ENCODE measurements around the gene SYNJ1.

The SYNJ1 gene

DNA sequence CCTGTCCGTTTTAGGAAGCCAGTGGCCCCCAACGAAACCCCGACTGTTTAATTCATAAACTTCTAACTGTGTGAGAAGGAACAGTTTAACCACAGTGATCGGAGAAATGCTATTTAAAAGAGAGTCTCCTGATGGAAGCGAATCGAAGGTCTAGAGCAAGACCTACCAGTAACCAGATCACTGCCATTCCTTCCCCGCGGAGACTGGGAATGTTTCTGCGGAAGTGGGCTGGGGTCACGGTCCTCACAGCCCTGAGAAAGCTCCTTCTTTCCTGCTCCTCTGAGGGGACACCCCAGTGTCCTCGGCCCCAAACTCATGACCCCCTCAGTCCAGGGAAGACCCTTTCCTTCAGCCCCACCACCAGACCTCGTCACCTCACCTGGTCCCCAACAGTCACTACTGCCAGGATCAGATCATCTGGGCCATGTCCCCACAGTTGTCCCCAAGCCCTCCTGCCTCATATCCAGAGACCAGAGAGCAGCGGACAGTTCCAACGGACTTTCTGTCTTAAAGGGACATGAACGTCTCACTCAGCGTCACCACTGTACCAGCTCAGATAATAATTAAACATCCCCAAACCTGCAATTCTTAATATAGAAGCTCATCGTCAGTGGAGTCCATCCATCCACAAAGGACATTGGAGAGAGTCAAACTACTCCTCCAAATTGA, 142.6 kb downstream of the SYNJ1 start, which contains the start of gene TCP10L:
TSS of gene TCP10L (minus strand) at position 482 of the 669 bp plus-strand sequence. CDS start 1,219 bp downstream, outside the sequence.
- H3K4me3 ChIP-seq (ENCODE audit: low read depth, low read length), result no peak within 1 kb of the TSS
- in situ Hi-C loops (cut with HindIII; ENCODE audit: low sequenced_read_pairs), result no loop called here
- DNase-seq (ENCODE audit: low read depth), result no peak
- TF ChIP-seq, protein P1, sequence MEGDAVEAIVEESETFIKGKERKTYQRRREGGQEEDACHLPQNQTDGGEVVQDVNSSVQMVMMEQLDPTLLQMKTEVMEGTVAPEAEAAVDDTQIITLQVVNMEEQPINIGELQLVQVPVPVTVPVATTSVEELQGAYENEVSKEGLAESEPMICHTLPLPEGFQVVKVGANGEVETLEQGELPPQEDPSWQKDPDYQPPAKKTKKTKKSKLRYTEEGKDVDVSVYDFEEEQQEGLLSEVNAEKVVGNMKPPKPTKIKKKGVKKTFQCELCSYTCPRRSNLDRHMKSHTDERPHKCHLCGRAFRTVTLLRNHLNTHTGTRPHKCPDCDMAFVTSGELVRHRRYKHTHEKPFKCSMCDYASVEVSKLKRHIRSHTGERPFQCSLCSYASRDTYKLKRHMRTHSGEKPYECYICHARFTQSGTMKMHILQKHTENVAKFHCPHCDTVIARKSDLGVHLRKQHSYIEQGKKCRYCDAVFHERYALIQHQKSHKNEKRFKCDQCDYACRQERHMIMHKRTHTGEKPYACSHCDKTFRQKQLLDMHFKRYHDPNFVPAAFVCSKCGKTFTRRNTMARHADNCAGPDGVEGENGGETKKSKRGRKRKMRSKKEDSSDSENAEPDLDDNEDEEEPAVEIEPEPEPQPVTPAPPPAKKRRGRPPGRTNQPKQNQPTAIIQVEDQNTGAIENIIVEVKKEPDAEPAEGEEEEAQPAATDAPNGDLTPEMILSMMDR (IDR thresholded peaks at IDR 0.05; ENCODE audit: low read depth, low read length, missing control alignments), result no peak

DNA sequence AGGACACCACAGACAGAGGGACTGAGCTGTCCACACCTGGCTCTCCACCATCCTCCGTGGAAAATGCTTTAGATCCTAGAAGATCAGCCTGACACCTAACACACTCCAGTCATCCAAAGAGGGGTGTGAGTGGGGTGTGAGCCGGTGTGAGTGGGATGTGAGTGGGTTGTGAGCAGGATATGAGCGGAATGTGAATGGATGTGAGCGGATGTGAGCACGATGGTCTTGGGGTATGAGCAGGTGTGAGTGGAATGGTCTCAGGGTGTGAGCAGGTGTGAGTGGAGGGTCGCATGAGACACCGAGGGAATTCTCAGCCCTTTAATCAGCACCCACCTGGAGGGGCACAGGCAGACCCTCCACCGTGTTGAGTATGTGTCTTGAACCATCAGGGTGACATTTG, 143.3 kb downstream of the SYNJ1 start:
- H3K4me3 ChIP-seq (ENCODE audit: low read depth, low read length), result no peak overlapping the region
- DNase-seq (ENCODE audit: low read depth), result no peak
- in situ Hi-C loops (cut with HindIII; ENCODE audit: low sequenced_read_pairs), result no loop called here
- TF ChIP-seq, protein P1 (IDR thresholded peaks at IDR 0.05; ENCODE audit: low read depth, low read length, missing control alignments), result no peak

DNA sequence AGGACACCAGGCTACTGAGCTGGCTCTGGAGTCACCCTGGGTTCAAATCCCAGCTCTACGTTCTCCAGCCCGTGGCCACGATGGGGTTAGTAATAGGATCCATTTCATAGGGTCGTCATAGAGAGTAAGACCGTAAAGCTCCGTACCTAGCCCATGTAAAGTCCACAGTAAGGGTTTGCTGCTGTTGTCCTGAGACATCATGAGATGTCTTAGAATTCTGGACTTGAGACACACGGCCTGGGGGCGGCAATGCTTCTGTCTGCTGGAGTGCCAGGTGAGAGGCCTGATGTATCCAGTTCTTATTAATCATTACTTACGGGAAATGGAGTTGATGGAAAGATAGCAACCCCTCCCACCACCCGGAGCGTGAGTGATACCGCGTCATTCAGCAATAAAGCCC, 146.1 kb downstream of the SYNJ1 start:
- H3K4me3 ChIP-seq (ENCODE audit: low read depth, low read length), result no peak overlapping the region
- in situ Hi-C loops (cut with HindIII; ENCODE audit: low sequenced_read_pairs), result no loop called here
- TF ChIP-seq, protein P1 (IDR thresholded peaks at IDR 0.05; ENCODE audit: low read depth, low read length, missing control alignments), result no peak
- DNase-seq (ENCODE audit: low read depth), result no peak

DNA sequence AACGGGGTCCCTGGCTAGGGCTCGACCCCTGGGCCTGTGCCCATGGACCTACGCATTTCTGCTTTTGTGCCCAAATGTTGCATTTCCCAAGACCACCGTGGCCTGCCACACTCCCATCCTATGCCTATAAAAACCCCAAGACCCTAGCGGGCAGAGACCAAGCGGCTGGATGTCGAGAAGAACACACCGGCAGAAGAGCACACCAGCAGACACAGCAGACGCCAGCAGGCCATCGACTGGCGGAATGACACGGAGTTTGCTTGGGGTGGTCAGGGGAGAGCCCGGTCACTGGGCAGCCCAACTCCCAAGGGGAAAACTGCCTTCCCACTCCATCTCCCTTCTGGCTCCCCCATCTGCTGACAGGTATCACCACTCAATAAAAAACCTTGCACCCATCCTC, 146.9 kb downstream of the SYNJ1 start:
- no peak overlapping the region for H3K4me3 ChIP-seq (ENCODE audit: low read depth, low read length)
- in situ Hi-C loops (cut with HindIII; ENCODE audit: low sequenced_read_pairs), result no loop called here
- DNase-seq (ENCODE audit: low read depth), result no peak
- TF ChIP-seq, protein P1 (IDR thresholded peaks at IDR 0.05; ENCODE audit: low read depth, low read length, missing control alignments), result no peak
